ENCODE data around the gene C1RL.
A peak's percentile ranks its signal among the peaks of the same experiment; 100 is the strongest.
"Not testable (repeated sequence)": the region's sequence is repeated elsewhere in the genome, so short reads cannot be mapped to it uniquely, and the experiment has no call there.

Gene C1RL

GRCh38 chr12:7114851-7115250 is 5.8 kb upstream of the C1RL start:
- no peak for DNase-seq (ENCODE audit: low read depth, low spot score)

- no peak for DNase-seq (ENCODE audit: low read depth, low spot score)
These were observed 5.0 kb upstream of the C1RL start for GRCh38 chr12:7114008-7114407.

DNA sequence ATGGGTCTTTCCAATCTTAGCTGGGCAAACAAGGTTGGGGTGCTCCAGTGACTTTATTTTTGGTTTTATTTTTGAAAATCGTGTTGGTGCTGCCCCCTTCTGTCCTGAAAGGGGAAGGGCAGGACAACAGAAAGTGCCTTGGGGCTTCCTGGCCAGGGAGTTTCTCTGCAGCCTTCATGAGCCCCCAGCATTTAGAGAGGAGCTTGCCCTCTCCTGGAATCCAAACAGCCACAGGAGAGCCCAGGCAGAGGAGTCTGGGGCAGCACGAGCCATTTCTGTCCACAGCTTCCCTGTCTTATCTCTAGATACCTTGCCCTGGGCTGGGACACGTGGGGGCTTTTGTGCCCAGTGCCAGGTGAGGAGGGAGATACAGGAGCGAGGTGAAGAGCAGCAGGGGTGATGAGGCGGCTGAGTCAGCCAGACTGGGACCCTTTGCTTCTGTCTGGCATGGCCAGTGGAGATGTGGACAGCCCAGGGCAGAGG is 4.4 kb upstream of the C1RL start:
- no peak for DNase-seq (ENCODE audit: low read depth, low spot score)

GRCh38 chr12:7112041-7112440 is 3.0 kb upstream of the C1RL start:
- DNase-seq (ENCODE audit: low read depth, low spot score), result no peak

DNA sequence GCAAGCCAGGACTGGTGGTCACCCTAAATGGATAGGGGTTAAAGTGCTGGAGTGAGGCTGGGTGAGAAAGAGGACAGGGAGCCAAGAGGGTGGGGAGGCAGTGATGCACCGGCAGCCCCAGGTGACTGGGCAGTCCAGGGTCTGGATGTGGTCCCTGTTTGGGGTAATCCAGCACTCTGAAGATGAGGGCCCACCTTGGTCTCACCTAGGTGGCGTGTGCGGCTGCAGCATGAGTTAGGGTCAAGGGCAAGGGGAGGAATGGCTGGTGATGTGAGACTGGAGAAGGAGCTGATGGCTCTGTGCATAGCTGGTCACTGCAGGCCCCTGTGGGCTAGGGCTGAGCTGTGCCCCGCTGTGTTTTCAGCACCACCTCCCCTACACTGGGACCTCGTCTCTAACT is 1.6 kb upstream of the C1RL start:
- no peak for DNase-seq (ENCODE audit: low read depth, low spot score)

- DNase-seq (ENCODE audit: low read depth, low spot score), result no peak
These were observed 532 bp upstream of the C1RL start for GRCh38 chr12:7109572-7109920.

GRCh38 chr12:7108003-7108795 is 815 bp downstream of the C1RL start:
- peak; percentile 48 for DNase-seq (ENCODE audit: low read depth, low spot score)

DNA sequence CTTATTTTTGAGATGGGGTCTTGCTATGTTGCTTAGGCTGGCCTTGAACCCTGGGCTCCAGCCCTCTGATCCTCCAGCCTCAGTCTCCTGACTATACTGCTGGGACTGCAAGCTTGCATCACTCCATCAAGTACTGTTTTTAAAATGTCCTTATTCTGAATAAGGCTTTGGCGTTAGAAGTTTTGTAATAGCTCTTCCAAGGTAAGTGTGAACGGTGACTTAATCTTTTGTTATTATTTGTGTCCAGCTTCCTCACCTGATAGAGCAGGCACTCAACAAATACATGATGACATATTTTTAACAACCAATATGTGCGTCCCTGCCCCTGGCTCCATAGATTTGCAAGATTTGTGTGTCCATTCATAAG is 1.4 kb downstream of the C1RL start:
- DNase-seq (ENCODE audit: low read depth, low spot score), result no peak

DNA sequence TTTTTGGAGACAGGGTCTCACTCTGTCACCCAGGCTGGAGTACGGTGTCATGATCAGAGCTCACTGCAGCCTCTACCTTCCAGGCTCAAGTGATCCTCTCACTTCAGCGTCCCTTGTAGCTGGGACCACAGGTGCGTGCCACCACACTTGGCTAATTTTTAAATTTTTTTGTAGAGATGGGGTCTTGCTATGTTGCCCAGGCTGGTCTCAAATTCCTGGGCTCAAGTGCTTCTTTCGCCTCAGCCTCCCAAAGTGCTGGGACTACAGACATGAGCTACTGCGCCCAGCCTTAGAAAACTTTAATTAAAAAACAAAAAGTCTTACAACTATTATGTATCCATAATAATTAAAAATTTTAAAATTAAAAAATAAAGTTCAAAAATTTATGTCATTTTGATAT is 1.8 kb downstream of the C1RL start:
- not testable (repeated sequence) for DNase-seq (ENCODE audit: low read depth, low spot score)

- no peak for DNase-seq (ENCODE audit: low read depth, low spot score)
These were observed 2.9 kb downstream of the C1RL start for GRCh38 chr12:7106082-7106481.

DNA sequence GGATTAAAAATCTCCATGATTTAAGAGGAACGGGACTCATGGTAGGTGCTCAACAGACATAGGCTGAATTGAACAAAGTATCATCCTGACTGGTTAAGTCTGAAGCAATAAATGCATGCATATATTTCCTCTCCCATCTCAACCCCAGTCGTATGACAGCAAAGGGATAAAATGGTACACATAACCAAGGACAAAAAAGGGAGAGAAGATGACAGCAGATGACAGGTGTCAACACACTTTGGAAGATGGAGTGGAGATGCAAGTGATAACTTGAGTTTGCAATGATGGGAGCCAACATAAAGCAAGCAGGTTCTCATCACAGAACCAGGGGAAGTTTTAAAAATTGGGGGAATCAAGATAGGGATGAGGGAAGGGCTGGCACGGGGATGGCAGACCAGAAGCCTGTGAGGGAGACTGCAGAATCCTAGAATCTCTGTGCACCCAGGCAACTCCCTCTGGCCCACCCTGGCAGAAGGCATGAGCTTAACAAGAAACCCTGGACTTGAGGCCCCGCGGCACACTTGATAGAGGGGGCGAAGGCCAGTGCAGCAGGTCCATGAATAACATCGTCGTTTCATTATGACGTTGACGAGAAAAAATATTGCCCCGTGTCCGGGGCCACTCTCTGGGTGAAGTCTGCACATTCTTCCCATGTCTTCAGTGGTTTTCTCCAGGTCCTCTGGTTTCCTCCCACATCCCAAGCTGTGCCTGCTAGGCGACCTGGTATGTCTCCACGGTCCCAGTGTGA is 5.0 kb downstream of the C1RL start:
- DNase-seq (ENCODE audit: low read depth, low spot score), result no peak

GRCh38 chr12:7102582-7102981 is 6.4 kb downstream of the C1RL start:
- no peak for DNase-seq (ENCODE audit: low read depth, low spot score)

DNA sequence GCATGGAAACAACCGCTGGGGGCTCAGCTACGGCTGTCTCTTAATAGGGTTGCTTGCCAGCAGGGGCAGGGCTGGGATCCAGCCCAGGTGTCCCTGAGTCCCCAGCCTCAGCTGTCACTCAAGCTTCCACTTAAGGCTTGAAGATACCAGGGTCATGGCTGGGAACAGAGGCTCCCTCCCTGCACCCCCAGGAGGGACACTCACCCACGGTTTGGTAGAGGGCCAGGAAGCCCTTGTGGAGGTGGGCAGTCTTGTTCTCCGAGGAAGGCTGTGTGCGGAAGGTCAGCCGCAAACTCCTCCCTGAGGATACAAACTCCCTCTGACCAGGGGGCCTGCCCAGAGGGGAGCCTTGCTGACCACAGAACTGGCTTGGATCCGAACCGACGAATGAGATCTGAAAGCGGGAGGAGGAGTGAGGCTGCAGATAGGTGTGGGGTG is 7.3 kb downstream of the C1RL start:
- no peak for DNase-seq (ENCODE audit: low read depth, low spot score)

GRCh38 chr12:7101047-7101693 is 7.8 kb downstream of the C1RL start:
- DNase-seq (ENCODE audit: low read depth, low spot score), result no peak

- no peak for DNase-seq (ENCODE audit: low read depth, low spot score)
These were observed 8.8 kb downstream of the C1RL start for GRCh38 chr12:7100239-7100638.

DNA sequence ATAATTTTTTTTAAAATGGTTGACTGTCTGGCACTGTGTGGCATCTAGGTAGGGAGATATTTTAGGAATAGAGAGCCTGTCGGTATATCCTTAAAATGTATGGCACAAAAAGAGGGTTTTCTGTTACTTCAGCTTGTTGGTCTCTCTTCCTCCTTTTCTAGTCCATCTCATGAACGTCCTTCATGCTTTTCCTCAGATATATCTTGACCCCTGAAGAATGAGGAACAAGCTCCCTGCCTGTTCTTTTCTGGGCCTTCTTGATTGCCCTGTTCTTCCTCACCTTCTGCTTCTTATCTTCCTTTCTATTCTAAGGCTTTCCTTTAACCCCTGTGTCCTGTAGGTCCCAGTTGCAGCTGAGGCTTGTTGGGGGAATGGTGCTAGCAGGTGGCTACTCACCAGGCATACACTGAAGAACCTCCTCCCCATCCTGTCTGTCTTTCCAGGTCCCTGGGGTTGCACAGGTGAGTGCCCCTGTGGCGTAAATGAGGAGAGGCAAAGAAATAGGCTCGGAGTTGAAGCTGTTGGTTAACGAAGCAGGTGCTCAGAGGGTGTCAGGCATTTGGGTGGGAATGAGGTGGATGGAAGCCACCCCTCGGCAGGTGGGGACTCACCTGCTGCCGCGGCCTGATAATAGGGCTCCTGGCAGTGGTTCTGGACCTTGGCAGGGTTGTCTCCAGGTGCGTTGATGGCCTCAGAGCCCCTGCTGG is 9.6 kb downstream of the C1RL start:
- DNase-seq (ENCODE audit: low read depth, low spot score), result no peak

GRCh38 chr12:7096979-7097378 is 12.0 kb downstream of the C1RL start:
- DNase-seq (ENCODE audit: low read depth, low spot score), result no peak

- DNase-seq (ENCODE audit: low read depth, low spot score), result no peak
These were observed 12.7 kb downstream of the C1RL start for GRCh38 chr12:7096006-7096932.

GRCh38 chr12:7093892-7094291 is 15.1 kb downstream of the C1RL start:
- DNase-seq (ENCODE audit: low read depth, low spot score), result no peak

GRCh38 chr12:7093486-7093885 is 15.5 kb downstream of the C1RL start:
- DNase-seq (ENCODE audit: low read depth, low spot score), result no peak

DNA sequence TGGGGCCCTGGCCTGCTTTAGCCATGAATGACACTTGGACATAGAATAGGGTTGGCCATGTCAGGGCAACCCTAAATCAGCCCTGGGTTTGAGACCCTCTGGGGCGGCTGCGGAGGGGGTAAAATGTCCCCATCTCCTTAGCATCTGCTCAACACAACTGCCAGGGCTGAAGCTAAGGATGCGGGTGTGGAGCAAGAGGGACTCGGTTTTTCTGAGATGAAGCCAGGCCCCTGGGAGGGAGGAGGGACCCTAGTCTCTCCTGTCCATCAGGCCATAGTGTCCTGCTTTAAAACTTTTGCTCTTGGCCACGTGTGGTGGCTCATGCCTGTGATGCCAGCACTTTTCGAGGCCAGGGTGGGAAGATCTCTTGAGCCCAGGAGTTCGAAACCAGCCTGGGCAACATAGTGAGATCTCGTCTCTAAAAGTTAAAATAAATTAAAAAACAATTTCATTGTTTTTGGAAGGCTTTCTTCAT is 16.0 kb downstream of the C1RL start:
- DNase-seq (ENCODE audit: low read depth, low spot score), result no peak

Measured in activated CD4-positive, CD25-positive, alpha-beta regulatory T cell treated with anti-CD3 and anti-CD28 coated beads, Interleukin-2, amount 50 U/mL, for 16 hours (primary cell).